ENCODE results near the gene CALR3.
A peak's percentile ranks its signal among the peaks of the same experiment; 100 is the strongest.
"Not testable (repeated sequence)": the region's sequence is repeated elsewhere in the genome, so short reads cannot be mapped to it uniquely, and the experiment has no call there.

The CALR3 gene

GRCh38 chr19:16519230-16519687 is 23.3 kb upstream of the CALR3 start:
- peak; percentile 32 for DNase-seq (ENCODE audit: low spot score)
- in situ Hi-C loops (cut with MboI; ENCODE audit: low pct_unique_long_range_greater_than_20kb, low sequenced_read_pairs, unreplicated experiment) = no loop called here
- no peak for TF ChIP-seq CTCF (IDR thresholded peaks at IDR 0.05; ENCODE audit: extremely low read depth, insufficient read depth, missing control alignments)

GRCh38 chr19:16518483-16519229 is 22.7 kb upstream of the CALR3 start:
- no peak for DNase-seq (ENCODE audit: low spot score)
- in situ Hi-C loops (cut with MboI; ENCODE audit: low pct_unique_long_range_greater_than_20kb, low sequenced_read_pairs, unreplicated experiment) = no loop called here
- no peak for TF ChIP-seq CTCF (IDR thresholded peaks at IDR 0.05; ENCODE audit: extremely low read depth, insufficient read depth, missing control alignments)

- in situ Hi-C loops (cut with MboI; ENCODE audit: low pct_unique_long_range_greater_than_20kb, low sequenced_read_pairs, unreplicated experiment) = no loop called here
- peak; percentile 24 for DNase-seq (ENCODE audit: low spot score)
- TF ChIP-seq CTCF (IDR thresholded peaks at IDR 0.05; ENCODE audit: extremely low read depth, insufficient read depth, missing control alignments) = no peak
Measured at GRCh38 chr19:16518061-16518460, 22.1 kb upstream of the CALR3 start.

- peak; percentile 21 for DNase-seq (ENCODE audit: low spot score)
- in situ Hi-C loops (cut with MboI; ENCODE audit: low pct_unique_long_range_greater_than_20kb, low sequenced_read_pairs, unreplicated experiment) = no loop called here
- TF ChIP-seq CTCF (IDR thresholded peaks at IDR 0.05; ENCODE audit: extremely low read depth, insufficient read depth, missing control alignments) = no peak
Measured at GRCh38 chr19:16516923-16517610, 21.1 kb upstream of the CALR3 start.

- DNase-seq (ENCODE audit: low spot score) = peak; percentile 14
- TF ChIP-seq CTCF (IDR thresholded peaks at IDR 0.05; ENCODE audit: extremely low read depth, insufficient read depth, missing control alignments) = no peak
- in situ Hi-C loops (cut with MboI; ENCODE audit: low pct_unique_long_range_greater_than_20kb, low sequenced_read_pairs, unreplicated experiment) = no loop called here
Measured at GRCh38 chr19:16516381-16516780, 20.4 kb upstream of the CALR3 start.

GRCh38 chr19:16514383-16515019 is 18.5 kb upstream of the CALR3 start:
- no peak for DNase-seq (ENCODE audit: low spot score)
- in situ Hi-C loops (cut with MboI; ENCODE audit: low pct_unique_long_range_greater_than_20kb, low sequenced_read_pairs, unreplicated experiment) = no loop called here
- no peak for TF ChIP-seq CTCF (IDR thresholded peaks at IDR 0.05; ENCODE audit: extremely low read depth, insufficient read depth, missing control alignments)

- DNase-seq (ENCODE audit: low spot score); in situ Hi-C loops (cut with MboI; ENCODE audit: low pct_unique_long_range_greater_than_20kb, low sequenced_read_pairs, unreplicated experiment): not testable (repeated sequence)
Measured at GRCh38 chr19:16512611-16513010, 16.6 kb upstream of the CALR3 start.

Measured in GM13977 (cell line).